ENCODE data around the gene SLC35F3.

- TF ChIP-seq CTCF (IDR thresholded peaks at IDR 0.05) (no peak), POLR2A (IDR thresholded peaks at IDR 0.05) (no peak)
Measured at GRCh38 chr1:234372011-234372757, 467.7 kb downstream of the SLC35F3 start.

Data from Peyer's patch (tissue), 4 donors.